Ishikawa (cell line): ENCODE data around the gene SMTNL1.

Source experiments
- CEBPB ChIP-seq: IDR thresholded peaks from 2 replicates; pipeline ENCODE4 v1.6.1; 2012
- CREB1 ChIP-seq: IDR thresholded peaks from 2 replicates; pipeline ENCODE4 v1.6.1; 2012; ENCODE audit warnings: low read depth
- EGR1 ChIP-seq: IDR thresholded peaks from 2 replicates; pipeline ENCODE4 v1.6.1; 2012
- EP300 ChIP-seq: IDR thresholded peaks from 2 replicates; pipeline ENCODE4 v1.6.1; 2012; ENCODE audit warnings: borderline replicate concordance
- FOXM1 ChIP-seq: IDR thresholded peaks from 2 replicates; pipeline ENCODE4 v1.6.1; 2012; ENCODE audit warnings: low read depth, borderline replicate concordance
- NFIC ChIP-seq: IDR thresholded peaks from 2 replicates; pipeline ENCODE4 v1.6.1; 2012
- RAD21 ChIP-seq: IDR thresholded peaks from 2 replicates; pipeline ENCODE4 v1.6.1; 2012; ENCODE audit warnings: low read depth
- TAF1 ChIP-seq: IDR thresholded peaks from 2 replicates; pipeline ENCODE4 v1.6.1; 2012; ENCODE audit warnings: low read depth, mild to moderate bottlenecking
- TCF12 ChIP-seq: IDR thresholded peaks from 2 replicates; pipeline ENCODE4 v1.6.1; 2012; ENCODE audit warnings: low read depth
- TEAD4 ChIP-seq: IDR thresholded peaks from 2 replicates; pipeline ENCODE4 v1.6.1; 2012
- USF1 ChIP-seq: IDR thresholded peaks from 2 replicates; pipeline ENCODE4 v1.6.1; 2012
- YY1 ChIP-seq: IDR thresholded peaks from 2 replicates; pipeline ENCODE4 v1.6.1; 2012; ENCODE audit warnings: low read depth
- ZBTB7A ChIP-seq: IDR thresholded peaks from 2 replicates; pipeline ENCODE4 v1.6.1; 2012; ENCODE audit warnings: low read depth
- TF ChIP-seq, protein P1 (sequence below): IDR thresholded peaks from 2 replicates; pipeline ENCODE4 v1.6.1; 2012
- TF ChIP-seq, protein P2 (sequence below): IDR thresholded peaks from 2 replicates; pipeline ENCODE4 v1.6.1; 2012; ENCODE audit warnings: low read depth, mild to moderate bottlenecking

Gene SMTNL1

DNA sequence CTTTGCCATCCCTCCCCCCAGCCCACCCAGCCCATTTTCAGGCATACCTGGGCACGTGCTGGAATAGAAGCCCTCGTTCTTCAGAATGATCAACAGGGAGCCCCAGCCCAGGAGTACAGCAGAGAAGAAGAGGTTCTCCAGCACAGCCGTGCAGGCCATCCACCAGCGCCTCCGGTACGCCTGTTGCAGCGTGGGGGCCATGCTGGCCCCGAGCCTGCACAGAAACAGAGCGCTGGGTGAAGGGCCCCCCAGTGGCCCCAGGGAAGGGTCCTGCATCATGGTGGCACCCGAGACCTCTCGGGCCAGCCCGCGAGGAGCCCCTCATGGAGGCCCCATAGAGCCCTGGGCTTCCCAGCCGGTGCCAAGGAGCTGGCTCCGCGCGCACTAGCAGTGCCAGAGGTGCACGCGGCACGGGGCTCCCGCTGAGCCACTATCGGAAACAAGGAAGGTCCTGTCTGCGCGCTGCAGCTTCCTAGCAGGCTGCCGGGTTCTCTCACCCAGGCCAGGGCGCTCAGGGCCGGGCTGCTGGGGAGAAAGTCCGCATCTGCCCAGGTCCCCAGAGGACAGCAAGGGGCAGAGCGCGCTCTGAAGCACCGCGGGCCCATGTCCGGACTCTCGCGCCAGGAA is 23.4 kb upstream of the SMTNL1 start:
- no peak for TF ChIP-seq EP300
- TF ChIP-seq RAD21 = no peak

DNA sequence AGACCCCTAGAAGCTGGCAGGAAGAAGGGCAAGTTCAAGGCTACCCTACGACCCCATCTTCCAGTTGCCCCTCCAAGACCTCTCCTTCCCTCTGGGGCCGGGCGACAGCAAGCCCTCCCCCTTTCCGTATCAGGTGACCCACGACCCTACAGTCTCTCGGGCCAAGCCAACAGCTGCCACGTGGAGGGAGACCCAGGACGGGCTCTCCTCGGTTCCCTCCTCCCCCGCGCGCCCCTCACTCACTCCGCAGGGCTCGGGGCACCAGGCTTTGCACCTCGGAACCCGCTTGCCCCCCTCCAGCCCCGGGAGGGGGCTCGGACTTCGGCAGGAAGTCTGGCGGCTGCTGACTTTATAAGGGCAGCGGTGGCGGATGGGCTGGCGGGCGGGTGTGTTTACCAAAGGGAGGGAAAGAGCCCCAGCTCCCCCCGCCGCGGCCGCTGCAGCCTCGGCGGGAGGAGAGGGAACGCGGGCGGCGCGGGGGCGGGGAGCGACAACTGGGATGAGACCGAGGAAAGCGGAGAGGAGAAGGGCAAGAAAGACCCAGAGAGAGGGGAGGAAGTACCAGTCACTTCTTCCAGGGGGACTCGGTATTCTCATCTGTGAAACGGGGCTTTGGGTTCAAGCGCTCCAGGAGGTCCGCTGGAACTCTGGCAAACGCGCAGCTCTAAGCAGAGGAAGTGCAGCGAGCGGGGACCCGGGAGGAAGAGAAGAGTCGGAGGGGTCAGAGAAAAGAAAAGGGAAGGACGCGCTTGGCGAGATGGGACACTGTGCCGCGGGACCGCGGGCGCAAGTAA is 22.7 kb upstream of the SMTNL1 start:
- TF ChIP-seq EGR1 (0 out of 2 replicates have a peak, but pooled peaks have one; percentile 18), ZBTB7A (0 out of 2 replicates have a peak, but pooled peaks have one; percentile 17), YY1 (no peak), TCF12 (no peak), CREB1 (no peak), TAF1 (no peak)
- TF ChIP-seq, protein P1, sequence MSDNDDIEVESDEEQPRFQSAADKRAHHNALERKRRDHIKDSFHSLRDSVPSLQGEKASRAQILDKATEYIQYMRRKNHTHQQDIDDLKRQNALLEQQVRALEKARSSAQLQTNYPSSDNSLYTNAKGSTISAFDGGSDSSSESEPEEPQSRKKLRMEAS = peak; percentile 23; the same call in 1 of the 2 replicates

- TF ChIP-seq, protein P1 = peak; percentile 46; the same call in 1 of the 2 replicates
- TF ChIP-seq EGR1 (peak; percentile 44; the same call in 1 of the 2 replicates), USF1 (peak; percentile 92), EP300 (no peak), FOXM1 (no peak), CREB1 (no peak), RAD21 (no peak), TCF12 (no peak), ZBTB7A (peak; percentile 90), CEBPB (no peak)
- TF ChIP-seq, protein P2, sequence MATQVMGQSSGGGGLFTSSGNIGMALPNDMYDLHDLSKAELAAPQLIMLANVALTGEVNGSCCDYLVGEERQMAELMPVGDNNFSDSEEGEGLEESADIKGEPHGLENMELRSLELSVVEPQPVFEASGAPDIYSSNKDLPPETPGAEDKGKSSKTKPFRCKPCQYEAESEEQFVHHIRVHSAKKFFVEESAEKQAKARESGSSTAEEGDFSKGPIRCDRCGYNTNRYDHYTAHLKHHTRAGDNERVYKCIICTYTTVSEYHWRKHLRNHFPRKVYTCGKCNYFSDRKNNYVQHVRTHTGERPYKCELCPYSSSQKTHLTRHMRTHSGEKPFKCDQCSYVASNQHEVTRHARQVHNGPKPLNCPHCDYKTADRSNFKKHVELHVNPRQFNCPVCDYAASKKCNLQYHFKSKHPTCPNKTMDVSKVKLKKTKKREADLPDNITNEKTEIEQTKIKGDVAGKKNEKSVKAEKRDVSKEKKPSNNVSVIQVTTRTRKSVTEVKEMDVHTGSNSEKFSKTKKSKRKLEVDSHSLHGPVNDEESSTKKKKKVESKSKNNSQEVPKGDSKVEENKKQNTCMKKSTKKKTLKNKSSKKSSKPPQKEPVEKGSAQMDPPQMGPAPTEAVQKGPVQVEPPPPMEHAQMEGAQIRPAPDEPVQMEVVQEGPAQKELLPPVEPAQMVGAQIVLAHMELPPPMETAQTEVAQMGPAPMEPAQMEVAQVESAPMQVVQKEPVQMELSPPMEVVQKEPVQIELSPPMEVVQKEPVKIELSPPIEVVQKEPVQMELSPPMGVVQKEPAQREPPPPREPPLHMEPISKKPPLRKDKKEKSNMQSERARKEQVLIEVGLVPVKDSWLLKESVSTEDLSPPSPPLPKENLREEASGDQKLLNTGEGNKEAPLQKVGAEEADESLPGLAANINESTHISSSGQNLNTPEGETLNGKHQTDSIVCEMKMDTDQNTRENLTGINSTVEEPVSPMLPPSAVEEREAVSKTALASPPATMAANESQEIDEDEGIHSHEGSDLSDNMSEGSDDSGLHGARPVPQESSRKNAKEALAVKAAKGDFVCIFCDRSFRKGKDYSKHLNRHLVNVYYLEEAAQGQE = no peak
Measured at GRCh38 chr11:57515332-57516060, 21.9 kb upstream of the SMTNL1 start, which contains the start of gene SLC43A1. Gene SLC43A1 (minus strand): TSS chr11:57515702. CDS start chr11:57514111, 1,591 bp downstream.

GRCh38 chr11:57516061-57516443 is 21.3 kb upstream of the SMTNL1 start:
- TF ChIP-seq CREB1 = no peak
- no peak for TF ChIP-seq TAF1
- no peak for TF ChIP-seq YY1
- TF ChIP-seq TEAD4 = no peak

- TF ChIP-seq FOXM1 = no peak
- no peak for TF ChIP-seq EP300
- no peak for TF ChIP-seq CEBPB
- no peak for TF ChIP-seq NFIC
- no peak for TF ChIP-seq TEAD4
- TF ChIP-seq USF1 = no peak
Measured at GRCh38 chr11:57521116-57521515, 16.3 kb upstream of the SMTNL1 start.

GRCh38 chr11:57523419-57523818 is 14.0 kb upstream of the SMTNL1 start:
- no peak for TF ChIP-seq EGR1
- TF ChIP-seq EP300 = no peak
- TF ChIP-seq TEAD4 = no peak

DNA sequence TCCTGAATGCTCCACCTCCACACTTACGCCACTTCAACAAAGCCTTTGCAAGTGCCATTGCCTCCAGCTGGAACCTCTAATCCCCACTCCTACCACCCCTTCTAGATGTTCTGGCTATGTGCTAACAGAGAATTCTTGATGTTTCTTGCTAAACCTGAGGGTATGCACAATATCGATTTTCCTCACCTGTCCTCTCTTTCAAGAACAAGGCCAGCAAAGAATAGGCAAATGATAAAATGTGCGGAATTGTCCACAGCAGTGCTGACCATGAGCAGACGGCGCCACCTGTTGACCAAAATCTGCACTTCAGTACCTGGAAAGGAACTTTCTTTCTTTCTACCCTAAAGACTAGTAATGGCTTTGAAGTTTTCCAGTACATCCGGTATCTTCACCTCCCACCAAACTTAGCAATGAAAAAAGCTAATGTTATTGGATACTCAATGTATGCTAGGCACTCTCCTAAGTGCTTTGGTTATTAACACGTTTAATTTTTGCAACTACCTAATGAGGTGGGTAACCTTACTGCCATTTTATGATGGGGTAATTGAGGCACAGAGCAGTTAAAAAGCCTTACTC is 10.3 kb upstream of the SMTNL1 start:
- TF ChIP-seq, protein P1 = 0 out of 2 replicates have a peak, but pooled peaks have one; percentile 13
- peak; percentile 88 for TF ChIP-seq RAD21
- no peak for TF ChIP-seq TCF12
- TF ChIP-seq YY1 = no peak
- TF ChIP-seq ZBTB7A = no peak

GRCh38 chr11:57529012-57529411 is 8.4 kb upstream of the SMTNL1 start:
- TF ChIP-seq, protein P1 = no peak
- no peak for TF ChIP-seq FOXM1
